Epithelial cell of proximal tubule (primary cell): ENCODE results near the gene SNED1. TPM values are rescaled to one million over a fixed set of nuclear protein-coding genes. Genes with fewer than 3 reads are reported as not detected.

ENCODE experiments used
- DNase-seq: peaks from one replicate; pipeline ENCODE4 v3.0.0-alpha.2; 2011; ENCODE audit warnings: low read depth
- H3K4me3 ChIP-seq: 2 replicates; pipeline ENCODE4 v1.5.1; 2011; ENCODE audit warnings: low read depth, mild to moderate bottlenecking, low read length
- total RNA-seq: library from RNA; depleted of rRNA; stranded (reverse); fragments of >200 nt; gene quantifications from 2 replicates; pipeline ENCODE4 v1.2.3, GENCODE V29; 2015
- TF ChIP-seq, protein P1 (sequence below): conservative IDR thresholded peaks from 2 replicates; pipeline ENCODE4 v1.5.1; 2012; ENCODE audit warnings: low read depth, mild to moderate bottlenecking, low read length

The SNED1 gene
- total RNA-seq, 1 donor from 2014 or later, result 0.29 TPM

GRCh38 chr2:240981871-240982800 is 16.3 kb upstream of the SNED1 start:
- H3K4me3 ChIP-seq, result no peak overlapping the region
- TF ChIP-seq, protein P1, sequence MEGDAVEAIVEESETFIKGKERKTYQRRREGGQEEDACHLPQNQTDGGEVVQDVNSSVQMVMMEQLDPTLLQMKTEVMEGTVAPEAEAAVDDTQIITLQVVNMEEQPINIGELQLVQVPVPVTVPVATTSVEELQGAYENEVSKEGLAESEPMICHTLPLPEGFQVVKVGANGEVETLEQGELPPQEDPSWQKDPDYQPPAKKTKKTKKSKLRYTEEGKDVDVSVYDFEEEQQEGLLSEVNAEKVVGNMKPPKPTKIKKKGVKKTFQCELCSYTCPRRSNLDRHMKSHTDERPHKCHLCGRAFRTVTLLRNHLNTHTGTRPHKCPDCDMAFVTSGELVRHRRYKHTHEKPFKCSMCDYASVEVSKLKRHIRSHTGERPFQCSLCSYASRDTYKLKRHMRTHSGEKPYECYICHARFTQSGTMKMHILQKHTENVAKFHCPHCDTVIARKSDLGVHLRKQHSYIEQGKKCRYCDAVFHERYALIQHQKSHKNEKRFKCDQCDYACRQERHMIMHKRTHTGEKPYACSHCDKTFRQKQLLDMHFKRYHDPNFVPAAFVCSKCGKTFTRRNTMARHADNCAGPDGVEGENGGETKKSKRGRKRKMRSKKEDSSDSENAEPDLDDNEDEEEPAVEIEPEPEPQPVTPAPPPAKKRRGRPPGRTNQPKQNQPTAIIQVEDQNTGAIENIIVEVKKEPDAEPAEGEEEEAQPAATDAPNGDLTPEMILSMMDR, result no peak
- no peak for DNase-seq

- TF ChIP-seq, protein P1, result no peak
- H3K4me3 ChIP-seq, result no peak overlapping the region
- no peak for DNase-seq
These were observed 15.6 kb upstream of the SNED1 start for GRCh38 chr2:240982821-240983281.

- no peak overlapping the region for H3K4me3 ChIP-seq
- DNase-seq, result no peak
- TF ChIP-seq, protein P1, result peak; percentile 48
These were observed 14.9 kb upstream of the SNED1 start for GRCh38 chr2:240983361-240983995.

GRCh38 chr2:240983996-240984498 is 14.4 kb upstream of the SNED1 start:
- TF ChIP-seq, protein P1, result no peak
- no peak for DNase-seq
- H3K4me3 ChIP-seq, result no peak overlapping the region

DNA sequence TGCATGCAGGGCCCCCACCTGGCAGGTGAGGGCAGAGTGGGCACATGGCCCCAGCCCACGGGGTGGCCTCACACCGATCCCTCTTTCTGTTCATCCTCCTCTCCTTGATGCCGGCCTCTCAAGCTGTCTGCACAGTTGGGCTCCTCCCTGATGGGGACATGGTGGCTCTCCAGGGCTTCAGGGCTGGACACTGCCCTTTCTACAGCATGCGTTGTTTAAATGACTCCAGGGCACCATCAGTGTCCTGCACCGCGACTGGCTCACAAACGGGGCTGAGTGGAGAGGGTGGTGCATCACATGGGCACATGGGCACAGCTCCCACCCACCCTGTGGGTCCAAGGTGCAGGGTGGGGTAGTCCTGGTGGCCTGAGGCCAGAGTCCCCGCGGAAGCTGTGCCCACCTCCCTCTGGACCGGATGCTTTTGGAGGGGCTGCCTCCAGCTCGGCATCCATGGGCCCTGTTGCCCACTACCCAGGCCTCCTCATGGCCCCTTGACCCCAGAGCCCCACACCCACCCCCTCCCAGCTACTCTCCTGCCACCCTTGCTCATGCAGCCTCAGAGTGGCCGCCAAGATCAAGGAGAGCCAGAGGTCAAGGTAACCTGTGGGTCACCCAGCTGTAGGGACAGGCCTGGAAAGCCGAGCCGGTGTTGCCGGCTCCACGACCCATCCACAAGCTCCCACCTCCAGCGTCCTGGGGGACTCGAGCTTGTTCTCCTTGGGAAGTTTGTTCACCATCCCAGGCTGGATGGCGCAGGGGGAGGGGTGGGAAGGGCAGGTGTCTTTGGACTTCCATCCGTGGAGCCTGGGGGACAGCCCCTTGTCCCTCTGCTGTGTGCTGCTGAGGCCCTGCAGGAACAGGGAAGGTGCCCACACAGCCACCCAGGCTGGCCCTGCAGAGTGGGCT is 12.3 kb upstream of the SNED1 start:
- H3K4me3 ChIP-seq, result no peak overlapping the region
- TF ChIP-seq, protein P1, result no peak
- no peak for DNase-seq

DNA sequence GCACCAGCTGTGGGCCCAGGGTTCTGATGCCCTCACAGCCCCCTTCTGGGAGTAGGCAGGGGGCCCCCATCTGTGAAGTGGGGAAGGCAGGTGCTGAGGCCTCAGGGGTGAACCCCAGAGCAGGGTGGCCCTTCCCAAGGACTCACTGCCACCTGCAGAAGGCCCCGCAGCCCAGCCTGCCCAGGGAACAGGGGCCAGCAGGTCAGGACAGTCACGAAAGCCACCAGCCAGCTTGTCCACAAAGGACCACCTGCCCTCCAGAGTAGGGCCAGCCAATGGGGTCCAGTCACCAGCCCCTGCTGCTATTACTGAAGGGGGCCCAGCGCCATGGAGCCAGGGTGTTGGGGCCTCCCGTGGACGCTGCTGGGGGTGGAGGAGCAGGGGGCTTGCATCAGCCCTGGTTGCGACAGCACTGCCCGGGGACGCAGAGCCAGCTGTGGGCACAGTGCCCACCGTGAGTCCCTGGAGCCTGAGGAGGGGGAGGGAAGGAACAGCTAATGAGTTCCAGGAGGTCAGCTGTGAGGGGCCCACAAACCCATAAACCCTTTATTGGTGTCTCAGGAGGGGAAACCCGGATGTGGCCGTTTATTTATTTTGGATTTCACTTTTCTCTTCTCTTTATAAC is 11.5 kb upstream of the SNED1 start:
- DNase-seq, result no peak
- TF ChIP-seq, protein P1, result no peak
- H3K4me3 ChIP-seq, result no peak overlapping the region
